Activated CD4-positive, CD25-positive, alpha-beta regulatory T cell treated with anti-CD3 and anti-CD28 coated beads, Interleukin-2, amount 50 U/mL, for 16 hours (primary cell): ENCODE results near the gene PROM1.

Source experiments
- DNase-seq: peaks from one replicate; pipeline ENCODE4 v3.0.0-alpha.2; 2020; ENCODE audit warnings: low read depth, low spot score

PROM1 gene

DNA sequence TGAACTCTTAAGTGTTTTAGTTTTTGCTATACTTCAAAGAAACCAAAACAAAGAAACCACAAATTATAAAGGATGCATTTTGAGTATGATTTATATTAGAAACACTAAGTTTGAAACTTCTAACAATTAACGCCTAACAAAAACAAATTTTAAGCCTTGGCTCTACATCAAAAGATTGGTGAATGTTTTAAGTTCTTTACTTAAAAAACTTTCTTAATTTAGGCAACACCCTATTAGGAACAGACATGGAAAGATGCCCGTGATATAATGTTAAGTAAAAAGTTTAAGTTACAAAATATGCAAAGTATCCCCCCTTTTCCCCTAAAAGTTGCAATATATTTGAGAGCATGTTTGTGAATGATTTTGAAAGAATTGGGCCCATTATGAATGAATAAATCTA is 21.2 kb downstream of the PROM1 start:
- DNase-seq = no peak

DNA sequence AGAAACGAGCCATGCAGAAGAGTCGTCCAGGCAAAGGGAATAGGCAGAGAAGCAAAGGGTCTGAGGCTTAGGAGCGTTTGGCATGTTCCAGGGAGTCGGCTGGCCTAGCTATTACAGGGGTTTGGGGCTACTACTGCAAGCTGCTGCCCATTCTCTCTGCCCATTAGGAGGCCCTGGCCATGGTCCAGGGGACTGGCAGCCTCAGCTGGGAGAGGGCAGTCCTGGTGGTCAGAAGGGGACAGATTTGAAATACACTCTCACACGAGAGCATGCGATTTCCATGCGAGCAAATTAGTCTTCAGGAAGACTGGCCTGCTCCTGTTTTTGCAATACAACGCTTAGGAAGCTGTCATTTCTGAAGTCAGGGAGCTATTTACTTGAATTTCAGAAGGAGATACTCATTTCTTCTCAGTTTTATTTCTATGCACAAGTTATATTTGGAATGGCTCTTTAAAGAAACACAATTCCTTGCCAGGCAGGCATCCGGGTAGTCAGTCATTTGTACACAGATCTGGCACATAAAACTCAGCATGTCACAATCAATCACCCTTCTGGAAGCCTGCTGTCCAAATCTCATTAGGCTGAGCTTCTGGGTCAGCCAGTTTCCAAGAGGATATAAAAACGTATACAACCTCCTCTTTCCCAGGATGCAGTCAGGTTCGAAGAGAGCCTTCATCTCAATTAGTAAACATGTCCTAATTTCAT is 27.0 kb downstream of the PROM1 start:
- no peak for DNase-seq

DNA sequence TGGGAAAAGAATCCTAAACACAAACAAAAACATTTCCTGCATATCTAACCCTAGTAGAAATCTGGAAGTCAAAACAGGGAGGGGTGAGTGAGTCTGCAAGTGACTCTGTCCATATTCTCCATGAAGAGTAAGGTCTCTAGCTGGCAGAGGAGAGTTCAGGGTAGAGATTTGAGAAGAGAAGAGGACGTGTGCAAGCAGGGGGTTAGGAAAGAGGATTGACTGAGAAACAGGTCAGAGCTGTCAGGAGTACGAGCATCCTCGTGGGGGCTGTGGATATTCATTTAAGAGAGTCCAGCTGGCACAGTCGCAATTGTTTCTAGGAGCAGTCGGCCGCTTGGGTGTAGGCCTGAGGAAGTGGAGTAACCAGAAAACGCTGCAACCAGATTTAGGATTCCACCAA is 27.9 kb downstream of the PROM1 start:
- no peak for DNase-seq

DNA sequence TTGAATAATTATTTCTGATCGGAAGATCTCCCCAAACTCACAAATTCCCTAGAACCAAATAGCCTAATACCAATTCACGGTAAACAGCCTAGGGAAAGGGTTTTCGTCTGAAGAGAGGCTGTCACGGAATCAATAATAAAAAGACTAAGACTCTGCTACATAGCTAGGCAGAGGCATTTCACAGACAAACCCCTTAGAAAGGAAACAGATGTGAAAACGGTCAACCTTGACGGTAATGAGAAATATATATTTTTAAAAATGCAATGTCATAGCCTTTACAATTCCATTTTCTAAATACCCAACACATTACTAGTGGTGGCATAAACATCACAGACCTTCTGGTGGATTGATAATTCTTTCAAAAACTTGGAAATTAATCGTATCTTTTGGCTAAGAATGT is 28.4 kb downstream of the PROM1 start:
- DNase-seq = no peak

- no peak for DNase-seq
Observed at GRCh38 chr4:16052939-16053338, 30.9 kb downstream of the PROM1 start.

DNA sequence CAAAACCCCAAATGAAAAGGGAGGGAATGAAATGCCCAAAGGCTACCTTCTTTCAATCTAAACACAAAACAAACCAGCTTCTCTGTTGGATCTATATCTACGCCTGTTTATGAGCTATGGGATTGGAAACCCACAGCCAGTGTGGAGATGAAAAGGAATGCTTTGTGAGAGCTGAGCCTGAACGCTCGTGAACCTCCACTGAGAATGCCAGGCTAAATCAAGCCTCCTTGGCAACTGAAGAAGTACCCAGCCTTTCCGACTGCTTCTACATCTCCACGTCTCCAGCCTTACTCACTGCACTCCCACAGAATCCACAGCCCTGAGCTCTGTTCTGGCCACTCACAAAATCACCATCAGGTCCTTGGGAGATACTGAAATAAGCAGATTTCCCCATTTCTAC is 31.8 kb downstream of the PROM1 start:
- no peak for DNase-seq

GRCh38 chr4:16051132-16051531 is 32.7 kb downstream of the PROM1 start:
- no peak for DNase-seq

DNA sequence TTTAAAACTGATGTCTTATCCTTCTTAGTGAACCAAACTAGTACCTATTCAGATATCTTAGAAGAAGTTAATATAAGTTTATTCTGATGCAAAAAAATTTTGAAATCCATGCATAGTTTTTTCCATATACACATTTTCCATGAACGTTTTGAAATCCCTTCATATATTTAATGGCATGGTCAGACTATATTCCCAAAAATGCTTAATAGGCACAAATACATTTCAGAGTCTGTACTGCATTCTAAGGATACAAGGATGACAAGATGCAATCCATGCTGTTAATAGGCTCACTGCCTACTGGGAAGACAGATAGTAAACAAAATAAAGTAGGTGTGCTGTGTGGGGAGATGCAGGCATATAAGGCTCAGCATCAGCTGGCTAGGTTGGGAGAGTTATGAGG is 33.2 kb downstream of the PROM1 start:
- DNase-seq = no peak

GRCh38 chr4:16048619-16049419 is 35.0 kb downstream of the PROM1 start:
- no peak for DNase-seq

GRCh38 chr4:16045687-16046086 is 38.1 kb downstream of the PROM1 start:
- no peak for DNase-seq

GRCh38 chr4:16043642-16044498 is 40.0 kb downstream of the PROM1 start:
- no peak for DNase-seq

DNA sequence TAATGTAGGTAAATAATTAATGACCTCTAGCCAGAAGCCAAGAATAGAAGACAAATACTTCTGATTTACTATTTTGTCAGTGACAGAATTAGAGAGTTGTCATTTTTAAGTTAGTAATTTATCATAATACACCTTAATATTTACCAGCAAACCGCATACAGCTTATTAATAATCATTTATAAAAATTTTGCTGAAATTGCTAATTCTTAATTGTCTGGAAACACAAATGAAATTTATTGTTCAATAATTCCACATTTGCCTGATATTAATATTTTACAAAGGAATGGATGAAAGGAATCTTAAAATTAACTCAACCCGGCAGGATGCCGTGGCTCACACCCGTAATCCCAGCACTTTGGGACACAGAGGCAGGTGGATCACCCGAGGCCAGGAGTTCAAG is 44.7 kb downstream of the PROM1 start:
- no peak for DNase-seq

DNA sequence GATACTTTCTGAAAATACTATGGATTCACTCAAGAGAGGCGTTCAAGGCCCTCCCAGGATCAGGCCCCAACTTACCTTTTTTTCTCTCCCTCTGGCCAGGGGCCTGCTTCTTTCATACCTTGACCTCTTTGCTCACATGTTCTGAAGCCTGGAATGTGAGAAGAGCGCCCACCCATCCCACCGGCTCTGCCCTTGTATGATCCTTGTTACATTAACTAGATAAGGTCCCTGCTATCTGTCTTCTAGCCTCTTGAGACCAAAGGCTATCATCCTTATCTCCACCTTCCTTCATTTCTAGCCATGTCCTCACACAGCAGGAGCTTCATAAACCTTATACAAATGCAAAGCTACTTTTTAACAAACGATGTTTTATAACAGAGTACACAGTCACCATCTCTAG is 45.9 kb downstream of the PROM1 start:
- no peak for DNase-seq

- no peak for DNase-seq
Observed at GRCh38 chr4:16035843-16036242, 48.0 kb downstream of the PROM1 start.

DNA sequence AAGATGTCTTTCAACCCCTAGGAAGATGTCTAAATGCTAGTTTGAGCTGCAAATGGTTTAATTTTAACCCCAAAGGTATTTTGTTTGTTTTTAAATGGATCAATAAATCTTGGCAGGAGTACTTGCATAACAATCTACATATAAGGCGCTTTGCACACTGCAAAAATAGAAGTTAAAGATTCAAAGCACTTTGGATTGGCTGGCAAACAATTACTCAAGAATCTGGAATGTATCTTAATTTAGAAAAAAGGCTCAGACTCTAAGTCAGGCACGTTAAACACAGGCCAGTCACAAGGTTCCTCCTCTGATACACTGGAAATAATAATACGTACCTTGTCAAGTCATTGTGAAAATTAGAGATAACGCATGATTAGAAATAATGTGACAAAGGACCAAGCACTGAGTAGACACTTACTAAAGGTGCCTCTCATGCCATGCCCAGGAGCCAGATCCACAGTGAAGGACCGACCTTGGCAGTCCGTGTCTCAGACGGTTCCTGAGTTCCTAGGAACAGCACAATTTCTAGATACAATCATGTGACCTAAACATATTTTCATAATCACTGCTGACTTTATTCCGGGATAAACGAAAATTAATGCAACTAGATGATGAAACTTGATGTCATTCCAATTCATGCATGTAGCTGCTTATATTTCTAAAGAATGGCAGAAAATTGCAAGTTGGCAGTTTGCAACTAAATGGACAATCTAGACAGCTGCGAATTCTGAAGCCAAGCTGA is 49.6 kb downstream of the PROM1 start:
- DNase-seq = no peak

- DNase-seq = no peak
Observed at GRCh38 chr4:16032396-16032770, 51.4 kb downstream of the PROM1 start.

DNA sequence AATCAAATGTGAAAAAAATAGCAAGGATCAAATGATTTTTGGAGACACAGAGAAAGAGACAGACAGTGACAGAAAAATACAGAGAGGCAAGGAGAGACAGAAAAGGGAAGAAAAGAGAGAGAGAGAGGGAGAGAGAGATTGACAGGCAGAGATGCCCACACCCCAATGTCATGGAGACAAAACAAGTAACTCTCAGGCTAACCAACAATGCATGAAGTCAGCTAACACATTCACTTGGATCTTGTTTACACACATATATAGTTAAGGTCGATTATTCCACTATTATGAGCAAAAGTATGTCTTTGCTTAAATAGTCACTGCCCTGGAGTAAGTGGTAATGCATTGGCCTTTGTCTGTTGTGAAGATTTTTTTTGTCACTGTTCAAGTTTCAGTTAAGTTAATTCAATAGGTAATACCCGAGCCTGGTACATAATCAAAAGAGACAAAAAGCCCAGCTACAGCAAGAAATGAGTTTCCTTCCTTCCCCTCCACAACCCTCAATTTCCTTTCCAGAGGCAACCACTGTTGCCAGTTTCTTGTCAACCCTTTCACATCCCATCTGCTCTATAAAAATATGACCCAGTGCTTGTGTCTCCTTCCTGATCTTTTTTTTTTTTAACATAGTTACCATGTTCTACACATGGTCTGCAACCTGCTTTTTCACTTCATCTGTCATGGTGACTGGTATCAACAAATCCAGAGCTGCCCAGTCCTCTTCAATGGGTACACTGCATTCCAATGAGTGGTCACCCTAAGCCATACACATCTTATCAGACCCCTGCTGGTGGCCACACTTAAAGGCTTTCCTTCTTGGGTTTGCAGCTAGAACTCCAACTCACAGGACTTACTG is 52.1 kb downstream of the PROM1 start:
- no peak for DNase-seq

- DNase-seq = no peak
Observed at GRCh38 chr4:16029886-16030285, 53.9 kb downstream of the PROM1 start.

DNA sequence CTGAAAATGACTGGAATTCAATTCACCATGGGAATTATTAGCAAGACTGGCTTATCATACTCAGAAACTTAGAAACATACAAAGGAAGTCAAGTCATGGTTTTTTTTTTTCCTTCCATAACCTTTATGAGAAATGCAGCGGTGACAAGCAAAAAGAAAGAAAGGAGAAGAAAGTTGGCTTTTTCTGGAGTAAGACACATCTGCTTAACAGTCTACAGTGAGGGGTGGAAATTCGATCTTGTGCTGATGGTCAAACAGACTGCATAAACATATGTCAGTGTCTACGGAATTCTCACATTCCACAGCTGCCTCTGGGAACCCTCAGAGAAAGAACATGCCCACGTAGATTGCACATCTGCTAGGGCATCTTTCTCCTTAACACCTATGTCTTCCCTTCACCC is 54.6 kb downstream of the PROM1 start:
- DNase-seq = no peak

- no peak for DNase-seq
Observed at GRCh38 chr4:16027626-16028025, 56.2 kb downstream of the PROM1 start.

DNA sequence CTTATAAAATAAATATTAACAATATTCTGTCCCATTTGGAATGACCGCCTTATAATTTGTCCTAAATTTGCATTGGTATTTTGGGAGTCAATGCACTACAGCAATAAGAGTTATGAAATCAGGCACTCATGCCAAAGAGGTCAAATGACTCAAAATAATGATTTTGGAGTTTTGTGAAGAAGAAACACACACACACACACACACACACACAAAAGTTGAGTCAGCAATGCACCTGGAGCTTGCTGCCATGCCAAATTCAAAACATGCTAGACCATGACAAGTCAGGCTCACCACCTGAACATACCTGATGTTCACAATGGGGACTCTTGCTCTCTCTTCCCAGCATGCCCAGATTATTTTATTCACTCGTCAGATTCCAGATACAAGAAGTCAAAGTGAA is 56.7 kb downstream of the PROM1 start:
- no peak for DNase-seq
